DND-41 (cell line): ENCODE data around the gene FOXP1.

Experiments
- ATAC-seq: fragments of 200-7000 bp; cut with Tn5 transposase; 3 replicates; pipeline ENCODE4 v1.9.1; 2021; ENCODE audit warnings: low read depth; ENCODE audit not compliant: insufficient read depth
- DNase-seq: peaks from one replicate; pipeline ENCODE4 v3.0.0-alpha.2; 2020
- H2AFZ ChIP-seq: 2 replicates; pipeline ENCODE4 v1.6.0; 2012; ENCODE audit warnings: low read depth, low read length
- H3K27ac ChIP-seq: 2 replicates; pipeline ENCODE4 v1.5.1; 2012; ENCODE audit warnings: low read length, inconsistent platforms
- H3K27me3 ChIP-seq: fragments of 200-600 bp; sonication (generic); 2 replicates; pipeline ENCODE4 v1.6.0; 2012; ENCODE audit warnings: low read length, mild to moderate bottlenecking, inconsistent platforms; ENCODE audit not compliant: insufficient read depth, poor library complexity
- H3K36me3 ChIP-seq: 2 replicates; pipeline ENCODE4 v1.5.1; 2012; ENCODE audit warnings: low read length, inconsistent platforms; ENCODE audit not compliant: insufficient read depth
- H3K4me1 ChIP-seq: 2 replicates; pipeline ENCODE4 v1.5.1; 2012; ENCODE audit warnings: mild to moderate bottlenecking, low read length; ENCODE audit not compliant: insufficient read depth
- H3K4me2 ChIP-seq: 2 replicates; pipeline ENCODE4 v1.6.0; 2012; ENCODE audit warnings: mild to moderate bottlenecking, moderate library complexity, low read length, inconsistent platforms; ENCODE audit not compliant: insufficient read depth
- H3K4me3 ChIP-seq, 2 experiments: fragments of 200-600 bp in 1 of 2; shearing (Covaris generic) in 1 of 2; 2 replicates each; pipeline ENCODE4 v1.5.1; 2012 to 2016; ENCODE audit warnings: inconsistent platforms in 2 of 2, low read length in 2 of 2, mild to moderate bottlenecking in 2 of 2, low read depth in 1 of 2, moderate library complexity in 1 of 2
- H3K79me2 ChIP-seq: 2 replicates; pipeline ENCODE4 v1.6.0; 2012; ENCODE audit warnings: low read length, inconsistent platforms; ENCODE audit not compliant: insufficient read depth
- H3K9ac ChIP-seq: 2 replicates; pipeline ENCODE4 v1.6.0; 2012; ENCODE audit warnings: low read depth, mild to moderate bottlenecking, inconsistent platforms, low read length, moderate library complexity
- H3K9me3 ChIP-seq: 2 replicates; pipeline ENCODE4 v1.5.1; 2012; ENCODE audit warnings: low read length, moderate library complexity, mild to moderate bottlenecking, inconsistent platforms; ENCODE audit not compliant: insufficient read depth, severe bottlenecking
- H4K20me1 ChIP-seq: 2 replicates; pipeline ENCODE4 v1.6.0; 2012; ENCODE audit warnings: low read length; ENCODE audit not compliant: insufficient read depth
- CTCF ChIP-seq: IDR thresholded peaks from 2 replicates; pipeline ENCODE4 v1.5.1; 2012; ENCODE audit warnings: borderline replicate concordance, low read length, moderate library complexity, mild to moderate bottlenecking; ENCODE audit not compliant: poor library complexity, severe bottlenecking; ENCODE audit errors: extremely low read depth
- EZH2 ChIP-seq: IDR thresholded peaks from 3 replicates; pipeline ENCODE4 v1.6.1; 2012; ENCODE audit warnings: borderline replicate concordance, low read depth, mild to moderate bottlenecking, moderate library complexity, low read length, inconsistent platforms; ENCODE audit not compliant: severe bottlenecking

FOXP1 gene

GRCh38 chr3:71486831-71487230 lies 96.7 kb downstream of the FOXP1 start:
- H2AFZ ChIP-seq, result no peak overlapping the region
- H3K4me2 ChIP-seq, result no peak overlapping the region
- peaks cover 35% of the 10 kb centered on the region for H3K79me2 ChIP-seq
- H3K36me3 ChIP-seq, result peaks cover 23% of the 10 kb centered on the region
- no peak for TF ChIP-seq CTCF
- TF ChIP-seq EZH2, result no peak
- DNase-seq, result no peak
- H4K20me1 ChIP-seq, result peaks cover 5% of the 10 kb centered on the region; the same call in 1 of the 2 replicates
- no peaks in the 10 kb centered on the region for H3K27me3 ChIP-seq
- no peaks in the 10 kb centered on the region for H3K9me3 ChIP-seq
- H3K27ac ChIP-seq, result no peak overlapping the region
- no peak overlapping the region for H3K4me3 ChIP-seq
- H3K9ac ChIP-seq, result no peak overlapping the region
- no peak for ATAC-seq
- no peaks in the 10 kb centered on the region for H3K4me1 ChIP-seq

GRCh38 chr3:71485896-71486295 lies 97.6 kb downstream of the FOXP1 start:
- Histone ChIP-seq H3K9ac (no peak overlapping the region), H3K79me2 (peaks cover 35% of the 10 kb centered on the region), H3K4me1 (no peaks in the 10 kb centered on the region), H3K4me3 (no peak overlapping the region), H3K4me2 (no peak overlapping the region), H4K20me1 (peaks cover 6% of the 10 kb centered on the region; the same call in 1 of the 2 replicates), H3K27ac (no peak overlapping the region), H2AFZ (no peak overlapping the region), H3K9me3 (no peaks in the 10 kb centered on the region), H3K27me3 (no peaks in the 10 kb centered on the region), H3K36me3 (peaks cover 14% of the 10 kb centered on the region; the same call in 1 of the 2 replicates)
- DNase-seq, result no peak
- ATAC-seq, result no peak
- no peak for TF ChIP-seq CTCF
- no peak for TF ChIP-seq EZH2

GRCh38 chr3:71484452-71484851 lies 99.1 kb downstream of the FOXP1 start:
- ATAC-seq (no peak), DNase-seq (no peak)
- Histone ChIP-seq H3K9me3 (no peaks in the 10 kb centered on the region), H3K4me3 (no peak overlapping the region), H3K36me3 (peaks cover 4% of the 10 kb centered on the region; the same call in 1 of the 2 replicates), H3K27me3 (no peaks in the 10 kb centered on the region), H2AFZ (no peak overlapping the region), H3K27ac (no peak overlapping the region), H3K79me2 (peaks cover 41% of the 10 kb centered on the region), H3K4me2 (no peak overlapping the region), H3K4me1 (no peaks in the 10 kb centered on the region), H4K20me1 (peaks cover 2% of the 10 kb centered on the region; the same call in 1 of the 2 replicates), H3K9ac (no peak overlapping the region)
- no peak for TF ChIP-seq CTCF
- no peak for TF ChIP-seq EZH2

GRCh38 chr3:71484047-71484446 lies 99.5 kb downstream of the FOXP1 start:
- no peak for DNase-seq
- no peak for ATAC-seq
- no peak overlapping the region for H3K4me3 ChIP-seq
- H3K9me3 ChIP-seq, result no peaks in the 10 kb centered on the region
- TF ChIP-seq CTCF, result no peak
- no peak for TF ChIP-seq EZH2
- peaks cover 2% of the 10 kb centered on the region; the same call in 1 of the 2 replicates for H4K20me1 ChIP-seq
- H3K27ac ChIP-seq, result no peak overlapping the region
- 0 out of 2 replicates have a peak, but pooled peaks cover under 1% of the 10 kb centered on the region for H3K36me3 ChIP-seq
- no peak overlapping the region for H2AFZ ChIP-seq
- peaks cover 41% of the 10 kb centered on the region for H3K79me2 ChIP-seq
- no peak overlapping the region for H3K4me2 ChIP-seq
- no peaks in the 10 kb centered on the region for H3K4me1 ChIP-seq
- no peaks in the 10 kb centered on the region for H3K27me3 ChIP-seq
- no peak overlapping the region for H3K9ac ChIP-seq
